GM04504 (cell line): Measurements from ENCODE around the gene FKBP2.

Experiments used
- DNase-seq: peaks from one replicate; pipeline ENCODE4 v3.0.0-alpha.2; 2012; ENCODE audit warnings: low read depth

The FKBP2 gene

DNA sequence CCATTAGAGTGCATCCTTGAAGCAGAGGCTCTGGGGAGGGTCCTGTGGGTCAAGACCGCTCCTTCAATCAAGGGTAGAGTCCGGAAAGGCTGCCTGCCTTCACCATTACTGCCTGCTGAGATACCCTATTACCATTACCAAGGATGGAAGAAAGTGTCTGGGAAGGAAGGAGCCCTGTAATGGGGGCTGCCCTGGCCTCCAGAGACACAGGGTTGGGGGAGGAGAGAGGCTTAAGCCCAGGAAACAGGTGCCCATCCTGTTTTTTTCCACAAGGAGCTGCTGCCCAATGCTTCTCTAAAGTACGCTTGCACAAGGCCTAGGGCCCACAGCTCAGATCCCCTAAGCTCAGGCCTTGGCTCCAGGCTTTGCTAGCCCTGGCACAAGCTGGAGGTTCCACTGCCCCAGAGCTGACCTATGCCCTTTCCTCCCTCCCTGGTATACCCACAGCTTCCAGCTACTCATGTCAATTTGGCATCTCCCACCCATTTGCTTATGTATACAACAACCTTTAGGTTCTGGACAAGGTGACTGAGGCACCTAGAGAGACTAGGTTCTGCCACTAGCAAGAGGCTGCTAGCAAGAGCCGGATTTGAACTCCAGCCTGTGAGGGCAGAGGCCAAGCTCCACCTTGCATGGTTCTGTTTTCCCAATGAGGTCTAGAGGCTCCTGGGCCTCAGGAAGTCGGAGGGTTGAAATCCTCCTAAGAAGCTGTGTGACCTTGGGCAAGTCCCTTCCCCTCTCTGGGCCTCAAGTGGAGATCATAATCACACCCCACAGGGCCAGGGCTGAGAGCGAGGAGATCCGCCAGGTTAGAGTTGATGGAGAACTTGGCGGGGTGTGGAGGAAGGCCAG is 8.9 kb downstream of the FKBP2 start:
- no peak for DNase-seq

DNA sequence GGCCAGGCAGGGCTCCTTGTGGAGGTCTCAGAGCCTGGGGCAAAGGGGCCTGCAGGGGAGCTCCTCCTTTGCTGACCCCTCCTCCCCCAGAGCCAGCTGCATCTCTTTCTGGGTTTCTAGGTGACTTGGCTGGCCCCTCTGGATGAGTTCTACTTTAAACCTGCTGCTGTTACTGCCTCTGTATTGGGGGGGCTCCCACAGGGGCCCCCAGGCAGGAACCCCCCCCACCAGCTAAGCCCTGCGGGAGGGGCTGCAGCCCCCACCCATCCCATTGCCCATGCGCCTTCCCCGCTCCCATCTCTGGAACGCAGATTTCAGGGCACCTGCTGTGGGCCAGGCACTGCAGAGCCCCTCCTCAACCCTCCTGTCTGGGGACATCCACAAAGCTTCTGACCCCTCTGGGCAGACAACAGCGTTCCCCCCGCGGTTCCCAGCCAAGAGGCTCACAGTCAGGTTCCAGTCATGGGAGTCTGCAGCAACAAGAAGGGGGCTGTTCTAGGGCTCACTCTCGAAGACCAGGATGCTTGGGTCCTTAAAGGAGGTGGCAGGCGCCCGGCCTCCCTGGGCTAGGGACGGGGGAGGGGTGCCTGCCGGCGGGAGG is 9.6 kb downstream of the FKBP2 start:
- no peak for DNase-seq

DNA sequence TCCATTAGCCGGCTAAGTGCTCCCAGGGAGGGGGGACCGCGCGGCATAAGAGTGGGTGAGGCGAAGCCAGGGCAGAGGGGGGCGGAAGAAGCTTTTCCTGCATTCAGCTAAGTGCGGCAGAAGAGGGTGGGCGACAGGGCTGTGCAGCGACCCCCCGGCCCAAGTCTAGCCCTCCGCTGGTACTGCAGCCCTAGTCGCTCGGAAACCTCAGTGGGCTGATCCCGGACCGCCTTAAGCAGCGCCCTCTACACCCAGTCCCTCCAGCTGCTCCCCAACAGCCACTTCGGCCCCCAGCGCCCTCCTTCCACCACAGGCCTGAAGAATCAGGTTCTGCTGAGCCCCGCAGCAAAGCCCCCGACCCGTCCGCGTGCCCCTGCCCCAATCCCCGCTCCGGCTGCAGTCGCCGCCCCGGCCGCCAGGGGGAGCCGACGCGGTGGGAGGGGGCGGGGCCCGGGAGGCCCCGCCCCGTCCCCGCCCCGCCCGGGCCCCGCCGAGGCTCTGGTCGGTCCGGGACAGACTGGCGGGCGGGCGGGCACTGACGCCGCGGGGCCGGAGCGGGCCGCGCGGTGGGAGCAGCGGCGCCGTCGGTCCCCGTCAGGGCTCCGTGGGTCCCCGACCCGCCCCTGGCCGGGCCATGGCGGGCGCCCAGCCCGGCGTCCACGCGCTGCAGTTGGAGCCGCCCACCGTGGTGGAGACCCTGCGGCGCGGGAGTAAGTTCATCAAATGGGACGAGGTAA is 10.3 kb downstream of the FKBP2 start, which contains the start of gene PLCB3:
Gene PLCB3 (plus strand): TSS at position 515 of the 737 bp plus-strand sequence. CDS start 120 bp downstream, at position 635.
- no peak for DNase-seq

DNA sequence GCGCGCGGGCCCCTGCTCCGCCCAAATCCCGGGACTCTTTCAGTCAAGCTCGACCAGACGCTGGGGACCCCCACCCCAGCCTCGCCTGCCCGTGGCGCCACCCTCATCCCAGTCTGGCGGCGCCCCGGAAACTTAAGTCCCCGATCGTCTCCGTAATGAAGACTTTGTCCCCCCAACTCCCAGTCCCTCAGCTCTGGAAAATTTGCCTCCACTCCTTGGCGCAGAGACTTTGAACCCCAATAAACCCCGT is 10.8 kb downstream of the FKBP2 start:
- no peak for DNase-seq

DNA sequence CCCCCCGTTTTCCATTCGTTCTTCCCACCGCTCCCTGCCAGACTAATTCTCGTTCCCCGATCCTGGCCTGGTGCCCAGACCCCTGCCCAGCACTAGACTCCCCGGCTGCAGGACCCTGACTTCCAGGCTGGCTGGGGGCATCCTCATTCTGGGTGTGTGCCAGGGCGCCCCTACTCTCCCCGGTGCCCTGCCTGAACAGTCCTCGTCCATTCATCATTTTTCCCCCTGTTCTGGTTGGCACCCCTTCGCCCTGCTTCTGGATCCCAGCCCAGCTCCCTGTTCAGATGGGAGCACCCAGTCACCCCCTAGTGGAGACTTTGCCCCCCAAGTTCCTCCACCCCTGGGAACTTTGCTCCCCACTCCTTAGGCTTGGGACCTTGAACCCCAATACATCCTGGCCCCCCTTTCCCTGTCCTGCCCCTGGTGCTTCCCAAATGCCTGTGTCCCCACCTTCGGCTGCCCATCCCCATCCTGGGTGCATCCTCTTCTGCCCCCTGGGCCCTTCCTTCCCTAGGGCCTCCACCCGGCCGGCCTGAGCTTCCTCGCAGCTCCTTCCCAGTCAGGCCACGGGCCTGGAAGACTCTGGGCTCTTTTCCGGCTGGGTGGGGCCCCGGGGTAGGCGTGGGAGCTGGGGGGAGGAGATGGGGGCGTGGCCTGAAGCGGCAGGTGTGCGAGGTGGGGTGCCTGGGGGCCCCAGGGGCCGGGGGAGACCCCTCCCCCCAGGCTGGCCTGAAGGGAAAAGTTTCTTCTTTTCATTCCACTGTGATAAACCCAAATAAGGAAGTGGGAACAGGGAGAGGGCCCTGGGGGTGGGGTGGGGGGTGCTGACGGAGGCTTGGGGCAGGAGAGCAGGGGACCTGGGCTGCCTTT is 11.3 kb downstream of the FKBP2 start:
- no peak for DNase-seq

DNA sequence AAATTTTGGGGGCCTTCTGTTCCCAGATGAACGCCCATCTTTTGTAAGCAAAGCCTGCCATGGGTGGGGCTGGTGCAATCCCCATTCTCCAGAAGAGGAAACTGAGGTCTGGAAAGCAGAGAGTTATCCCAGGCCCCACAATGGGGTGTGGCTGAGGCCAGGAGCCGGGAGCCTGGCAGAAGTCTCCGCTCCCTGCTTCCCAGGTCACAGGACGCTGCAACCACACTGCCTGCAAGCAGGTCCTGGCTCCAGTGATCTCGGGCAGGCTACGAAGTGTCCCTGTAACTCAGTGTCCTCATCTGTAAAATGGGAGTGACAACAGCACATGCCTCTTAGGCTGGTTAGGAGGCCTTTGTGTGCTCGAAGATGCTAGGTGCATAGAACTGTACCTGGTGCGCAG is 12.1 kb downstream of the FKBP2 start:
- DNase-seq, result no peak

DNA sequence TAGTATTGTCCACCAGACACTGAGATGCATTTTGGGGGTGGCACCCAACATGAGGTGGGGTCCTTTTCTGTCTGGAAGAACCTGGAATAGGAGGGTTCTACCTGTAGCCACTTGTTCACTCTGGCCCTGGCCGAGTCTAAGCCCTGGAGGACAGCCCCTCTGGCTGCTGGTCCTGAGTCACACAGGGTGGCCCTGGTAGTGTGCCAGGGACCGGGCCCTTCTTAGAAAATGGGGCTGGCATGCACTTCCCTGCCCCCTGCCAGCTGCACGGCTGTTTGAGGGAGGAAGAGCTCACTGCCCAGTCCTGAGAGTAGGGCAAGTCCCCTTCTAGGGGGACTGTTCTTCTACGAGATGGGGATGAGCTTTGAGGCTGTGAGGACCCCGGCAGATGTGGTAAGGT is 12.6 kb downstream of the FKBP2 start:
- no peak for DNase-seq

DNA sequence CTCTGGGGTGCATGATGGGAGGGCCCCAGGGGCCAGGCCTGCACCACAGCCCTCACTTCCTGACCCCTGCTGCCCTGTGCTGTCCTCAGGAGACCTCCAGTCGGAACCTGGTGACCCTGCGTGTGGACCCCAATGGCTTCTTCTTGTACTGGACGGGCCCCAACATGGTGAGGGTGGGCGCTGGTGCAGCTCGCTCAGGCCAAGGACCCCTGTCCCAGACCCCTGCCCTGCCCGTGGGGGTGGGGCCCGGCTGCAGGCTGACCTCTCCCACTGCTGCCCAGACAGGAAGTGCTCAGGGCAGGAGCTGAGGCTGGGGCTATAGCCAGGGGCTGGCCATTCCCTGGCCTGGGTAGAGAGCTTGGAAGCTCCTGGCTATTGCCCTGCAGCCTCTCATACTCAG is 13.4 kb downstream of the FKBP2 start:
- no peak for DNase-seq

DNA sequence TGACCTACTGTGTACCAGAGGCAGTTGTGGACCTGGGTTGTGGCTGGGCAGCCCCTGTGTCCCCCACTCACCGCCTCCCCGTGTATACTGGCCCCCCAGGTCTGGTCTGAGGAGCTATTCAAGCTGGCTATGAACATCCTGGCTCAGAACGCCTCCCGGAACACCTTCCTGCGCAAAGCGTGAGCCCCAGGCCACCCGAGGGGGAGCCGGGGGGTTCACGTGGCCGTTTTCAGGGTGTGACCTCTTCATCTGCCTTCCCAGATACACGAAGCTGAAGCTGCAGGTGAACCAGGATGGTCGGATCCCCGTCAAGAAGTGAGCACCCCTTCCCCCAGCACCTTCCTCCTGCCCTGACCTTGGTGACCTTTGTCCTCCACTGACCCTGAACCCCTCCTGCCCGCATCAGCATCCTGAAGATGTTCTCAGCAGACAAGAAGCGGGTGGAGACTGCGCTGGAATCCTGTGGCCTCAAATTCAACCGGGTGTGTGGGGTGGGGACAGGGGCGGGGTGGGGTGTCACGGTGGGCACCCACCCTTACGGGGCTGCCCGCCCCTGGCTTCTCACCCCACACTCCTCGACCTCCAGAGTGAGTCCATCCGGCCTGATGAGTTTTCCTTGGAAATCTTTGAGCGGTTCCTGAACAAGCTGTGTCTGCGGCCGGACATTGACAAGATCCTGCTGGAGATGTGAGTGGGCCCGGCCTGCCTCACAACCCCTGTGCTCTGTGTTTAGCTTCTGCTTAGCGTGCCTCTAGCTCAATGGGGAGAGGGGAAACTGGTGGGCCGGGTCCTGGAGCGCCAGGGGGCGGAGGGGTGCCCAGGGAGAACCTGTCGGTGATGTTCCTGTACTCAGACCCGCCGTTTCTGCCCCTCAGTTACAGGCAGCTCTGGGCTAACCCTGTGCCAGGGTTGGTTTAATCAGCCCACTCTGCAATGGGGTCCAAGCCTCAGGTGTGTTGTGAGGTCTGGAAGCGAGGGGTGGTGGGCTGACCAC is 14.5 kb downstream of the FKBP2 start:
- no peak for DNase-seq

DNA sequence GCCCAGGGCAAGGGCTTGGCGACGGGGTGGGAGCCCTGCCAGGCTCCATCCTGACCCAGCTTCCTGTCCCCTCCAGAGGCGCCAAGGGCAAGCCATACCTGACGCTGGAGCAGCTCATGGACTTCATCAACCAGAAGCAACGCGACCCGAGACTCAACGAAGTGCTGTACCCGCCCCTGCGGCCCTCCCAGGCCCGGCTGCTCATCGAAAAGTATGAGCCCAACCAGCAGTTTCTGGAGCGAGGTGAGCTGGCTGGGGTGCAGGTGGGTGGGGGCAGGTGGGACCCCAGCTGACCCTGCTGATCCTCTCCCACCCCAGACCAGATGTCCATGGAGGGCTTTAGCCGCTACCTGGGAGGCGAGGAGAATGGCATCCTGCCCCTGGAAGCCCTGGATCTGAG is 15.4 kb downstream of the FKBP2 start:
- DNase-seq, result no peak

DNA sequence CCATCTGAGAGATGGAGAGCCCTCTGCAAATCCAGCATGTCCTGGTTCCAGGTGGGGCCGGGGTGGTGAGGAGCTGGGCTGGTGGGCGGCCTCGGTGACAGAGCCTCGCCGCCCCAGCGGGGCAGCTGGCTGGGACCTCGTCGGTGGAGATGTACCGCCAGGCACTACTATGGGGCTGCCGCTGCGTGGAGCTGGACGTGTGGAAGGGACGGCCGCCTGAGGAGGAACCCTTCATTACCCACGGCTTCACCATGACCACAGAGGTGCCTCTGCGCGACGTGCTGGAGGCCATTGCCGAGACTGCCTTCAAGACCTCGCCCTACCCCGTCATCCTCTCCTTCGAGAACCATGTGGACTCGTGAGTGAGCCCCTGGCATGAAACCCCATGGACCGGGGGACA is 17.5 kb downstream of the FKBP2 start:
- no peak for DNase-seq

DNA sequence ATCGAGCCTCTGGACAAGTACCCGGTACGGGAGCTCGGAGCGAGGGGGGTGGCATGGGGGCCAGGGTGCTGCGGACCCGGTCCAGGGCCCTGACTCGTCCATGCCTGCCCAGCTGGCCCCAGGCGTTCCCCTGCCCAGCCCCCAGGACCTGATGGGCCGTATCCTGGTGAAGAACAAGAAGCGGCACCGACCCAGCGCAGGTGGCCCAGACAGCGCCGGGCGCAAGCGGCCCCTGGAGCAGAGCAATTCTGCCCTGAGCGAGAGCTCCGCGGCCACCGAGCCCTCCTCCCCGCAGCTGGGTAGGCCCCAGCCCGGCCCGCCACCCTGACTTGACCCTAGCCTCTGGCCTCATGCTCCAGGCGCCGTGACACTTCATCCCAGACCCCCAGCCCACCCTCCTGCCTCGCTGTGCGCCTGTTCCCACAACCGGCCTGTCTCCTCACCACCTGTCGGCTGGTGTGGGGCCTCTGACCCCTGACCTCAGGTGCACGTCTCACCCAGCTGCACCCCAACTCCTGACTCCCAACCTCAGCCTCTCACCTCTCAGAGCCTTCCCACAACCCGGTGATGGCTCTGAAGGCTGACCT is 18.1 kb downstream of the FKBP2 start:
- no peak for DNase-seq

DNA sequence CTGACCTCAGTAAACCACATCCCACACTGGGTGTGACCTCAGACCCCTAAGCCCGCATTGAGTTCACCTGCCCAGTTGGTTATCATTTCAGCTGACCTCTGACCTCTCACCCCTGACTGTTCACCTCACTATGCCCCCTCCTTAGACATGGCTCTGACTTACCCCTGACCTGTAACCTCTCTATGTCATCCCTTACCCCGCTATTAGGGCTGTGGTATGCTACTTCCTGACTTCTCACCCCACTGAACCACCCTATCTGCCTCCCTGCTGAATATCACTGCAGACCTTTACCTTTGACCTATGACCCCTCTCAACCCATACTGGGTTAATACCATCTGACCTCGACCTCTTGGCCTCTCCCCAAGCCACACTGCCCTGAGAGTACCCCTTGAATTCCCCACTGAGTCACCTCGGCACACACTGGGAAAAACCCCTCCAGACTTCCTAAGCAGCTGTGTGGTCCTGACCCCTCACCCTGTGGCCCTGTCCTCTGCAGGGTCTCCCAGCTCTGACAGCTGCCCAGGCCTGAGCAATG is 18.7 kb downstream of the FKBP2 start:
- DNase-seq, result no peak

DNA sequence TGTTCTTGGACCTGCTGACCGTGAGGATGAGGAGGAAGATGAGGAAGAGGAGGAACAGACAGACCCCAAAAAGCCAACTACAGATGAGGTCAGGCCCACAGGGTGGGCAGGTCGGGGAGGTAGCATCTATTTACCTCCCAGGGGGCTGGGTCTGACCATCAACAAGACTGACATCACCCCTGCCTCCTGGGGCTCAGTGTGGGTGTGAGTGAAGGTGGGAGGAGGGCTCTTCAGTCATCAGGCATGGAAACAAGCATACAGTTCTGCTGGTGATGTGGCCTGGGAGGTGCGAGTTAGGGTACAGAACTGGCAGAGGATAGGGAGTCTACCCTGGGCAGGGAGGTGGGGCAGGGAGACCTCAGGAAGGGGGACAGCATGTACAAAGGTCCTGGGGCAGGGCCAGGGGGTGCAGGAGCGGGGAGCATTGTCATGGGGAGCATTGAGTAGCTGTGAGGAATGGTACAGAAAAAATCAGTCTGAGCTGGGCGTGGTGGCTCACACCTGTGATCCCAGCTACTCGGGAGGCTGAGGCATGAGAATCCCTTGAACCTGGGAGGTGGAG is 19.3 kb downstream of the FKBP2 start:
- no peak for DNase-seq

DNA sequence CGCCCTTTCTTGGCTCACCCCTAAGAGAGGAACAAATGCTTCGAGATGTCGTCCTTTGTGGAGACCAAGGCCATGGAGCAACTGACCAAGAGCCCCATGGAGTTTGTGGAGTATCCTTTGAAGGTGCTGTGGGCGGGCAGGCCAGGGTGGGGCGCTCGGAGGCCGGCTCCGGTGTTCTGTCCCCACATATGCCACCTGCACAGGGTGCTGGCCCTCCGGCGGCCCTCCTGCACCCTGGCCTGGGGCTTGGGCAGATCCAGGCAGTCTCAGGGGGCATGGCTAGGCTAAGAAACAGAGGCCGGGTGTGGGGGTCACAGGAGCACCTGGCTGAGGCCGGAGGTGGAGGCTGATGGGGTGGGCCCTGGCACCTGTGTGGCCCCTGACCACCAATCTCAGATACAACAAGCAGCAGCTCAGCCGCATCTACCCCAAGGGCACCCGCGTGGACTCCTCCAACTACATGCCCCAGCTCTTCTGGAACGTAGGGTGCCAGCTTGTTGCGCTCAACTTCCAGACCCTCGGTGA is 20.7 kb downstream of the FKBP2 start:
- DNase-seq, result no peak

DNA sequence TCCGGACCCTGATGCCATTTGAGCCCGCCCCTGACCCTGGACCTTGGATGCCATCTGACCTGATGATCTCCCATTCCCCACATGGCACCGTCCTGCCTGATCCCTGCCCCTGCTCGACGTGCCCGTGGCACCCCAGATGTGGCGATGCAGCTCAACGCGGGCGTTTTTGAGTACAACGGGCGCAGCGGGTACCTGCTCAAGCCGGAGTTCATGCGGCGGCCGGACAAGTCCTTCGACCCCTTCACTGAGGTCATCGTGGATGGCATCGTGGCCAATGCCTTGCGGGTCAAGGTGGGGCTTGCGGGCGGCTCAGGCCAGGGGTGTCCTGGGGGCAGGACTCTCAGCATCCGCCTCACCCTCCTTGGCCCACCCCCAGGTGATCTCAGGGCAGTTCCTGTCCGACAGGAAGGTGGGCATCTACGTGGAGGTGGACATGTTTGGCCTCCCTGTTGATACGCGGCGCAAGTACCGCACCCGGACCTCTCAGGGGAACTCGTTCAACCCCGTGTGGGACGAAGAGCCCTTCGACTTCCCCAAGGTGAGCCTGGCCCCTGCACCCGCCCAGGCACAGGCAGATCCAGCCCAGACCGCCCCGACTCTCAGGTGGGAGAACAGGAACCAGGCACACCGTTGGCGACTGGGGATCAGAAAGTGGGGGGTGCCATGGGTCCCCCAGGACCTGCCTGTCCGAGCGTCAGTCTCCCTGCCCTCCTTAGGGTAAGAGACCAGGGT is 21.5 kb downstream of the FKBP2 start:
- DNase-seq, result no peak

DNA sequence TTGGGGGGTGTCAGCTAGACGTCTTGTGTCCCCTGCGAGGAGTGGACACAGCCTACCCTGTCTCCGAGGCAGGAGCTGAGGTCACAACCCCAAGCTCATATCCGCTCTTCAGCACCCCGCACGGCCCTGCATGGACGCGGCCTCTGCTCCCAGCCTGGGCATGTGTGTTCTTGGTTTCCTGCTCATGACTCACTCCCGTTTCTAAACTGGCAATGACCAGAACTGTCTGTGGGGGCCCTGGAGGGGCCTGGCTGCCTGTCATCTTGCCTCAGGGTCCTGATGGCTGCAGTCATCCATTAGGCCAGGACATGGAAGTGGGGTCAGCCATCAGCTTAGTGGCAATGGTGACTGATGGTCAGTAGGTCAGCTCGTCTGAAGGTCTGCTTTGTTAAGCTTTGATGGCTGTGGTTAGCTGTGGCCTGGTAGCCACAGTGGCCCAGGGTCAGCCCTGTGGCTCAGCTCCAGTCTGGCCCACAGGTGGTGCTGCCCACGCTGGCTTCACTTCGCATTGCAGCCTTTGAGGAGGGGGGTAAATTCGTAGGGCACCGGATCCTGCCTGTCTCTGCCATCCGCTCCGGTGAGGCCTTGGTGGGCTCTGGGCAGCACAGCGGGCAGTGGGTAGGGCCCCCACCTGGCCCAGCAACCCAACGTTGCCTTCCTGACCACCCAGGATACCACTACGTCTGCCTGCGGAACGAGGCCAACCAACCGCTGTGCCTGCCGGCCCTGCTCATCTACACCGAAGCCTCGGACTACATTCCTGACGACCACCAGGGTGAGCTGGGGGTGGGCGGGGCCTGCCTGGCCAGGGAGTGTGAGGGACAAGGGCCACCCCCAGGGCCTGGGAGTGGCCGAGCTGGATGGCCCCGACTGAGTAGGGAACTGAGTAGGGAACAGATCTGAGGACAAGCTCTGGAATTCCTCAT is 22.4 kb downstream of the FKBP2 start:
- no peak for DNase-seq

DNA sequence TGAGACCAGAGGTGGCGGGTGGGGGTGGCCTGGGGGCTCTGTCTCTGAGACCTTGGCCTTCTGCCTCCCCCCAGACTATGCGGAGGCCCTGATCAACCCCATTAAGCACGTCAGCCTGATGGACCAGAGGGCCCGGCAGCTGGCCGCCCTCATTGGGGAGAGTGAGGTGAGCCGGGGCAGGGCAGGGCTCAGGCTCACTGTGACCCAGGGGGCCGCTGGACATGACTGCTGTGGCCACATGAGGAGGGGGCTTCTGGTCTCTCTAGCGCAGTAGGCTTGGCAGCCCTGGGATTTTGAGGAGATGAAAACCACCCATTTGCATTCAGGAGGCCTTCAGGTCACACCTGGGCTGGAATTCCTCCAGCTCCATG is 23.0 kb downstream of the FKBP2 start:
- no peak for DNase-seq
